GM12874 (cell line): ENCODE results near the gene IRX2.

Experiments
- CTCF ChIP-seq: IDR thresholded peaks from 2 replicates; pipeline ENCODE4 v1.5.1; 2011; ENCODE audit warnings: low read depth, mild to moderate bottlenecking, control low read depth, low read length, moderate library complexity; ENCODE audit not compliant: insufficient read depth

IRX2 gene

DNA sequence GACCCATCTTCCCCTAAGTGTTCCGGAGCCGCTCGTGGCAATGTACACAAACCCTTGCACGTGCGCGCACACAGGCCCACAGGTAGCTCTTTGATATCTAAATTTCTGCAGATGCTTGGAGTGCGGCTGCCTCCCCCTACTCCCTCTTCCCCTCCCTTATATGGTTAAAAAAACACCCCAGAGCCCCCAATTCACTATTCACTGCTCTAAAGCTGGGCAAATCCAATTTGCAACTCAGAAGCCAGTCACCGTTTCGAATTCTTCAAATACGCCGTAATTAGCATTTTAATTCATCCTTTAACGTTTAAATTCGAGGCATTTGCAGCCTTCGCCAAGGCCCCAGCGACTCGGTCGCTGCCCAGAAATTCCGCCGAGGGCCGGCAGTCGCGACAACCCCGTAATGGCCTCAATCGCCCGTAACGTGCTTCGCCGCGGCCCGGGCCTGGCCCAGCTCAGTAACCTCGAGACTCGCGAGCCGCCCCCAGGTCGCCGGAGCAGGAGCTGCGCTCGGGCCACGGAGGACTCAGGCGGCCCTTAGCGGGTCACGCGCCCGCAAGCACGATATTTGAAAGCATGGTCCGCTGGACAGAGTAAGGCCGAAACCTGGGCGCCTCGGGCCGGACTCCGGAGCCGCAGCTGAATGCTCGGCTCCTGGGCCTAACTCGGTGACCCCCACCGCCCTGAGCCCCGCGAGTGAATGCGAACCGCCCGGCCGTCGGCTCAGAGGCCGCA lies 1.3 kb downstream of the IRX2 start:
- TF ChIP-seq CTCF: no peak

GRCh38 chr5:2749514-2750025 lies 1.9 kb downstream of the IRX2 start:
- no peak for TF ChIP-seq CTCF

GRCh38 chr5:2748861-2749513 lies 2.5 kb downstream of the IRX2 start:
- TF ChIP-seq CTCF: no peak

GRCh38 chr5:2748179-2748860 lies 3.2 kb downstream of the IRX2 start:
- TF ChIP-seq CTCF: no peak

GRCh38 chr5:2747363-2748162 lies 3.9 kb downstream of the IRX2 start:
- no peak for TF ChIP-seq CTCF

DNA sequence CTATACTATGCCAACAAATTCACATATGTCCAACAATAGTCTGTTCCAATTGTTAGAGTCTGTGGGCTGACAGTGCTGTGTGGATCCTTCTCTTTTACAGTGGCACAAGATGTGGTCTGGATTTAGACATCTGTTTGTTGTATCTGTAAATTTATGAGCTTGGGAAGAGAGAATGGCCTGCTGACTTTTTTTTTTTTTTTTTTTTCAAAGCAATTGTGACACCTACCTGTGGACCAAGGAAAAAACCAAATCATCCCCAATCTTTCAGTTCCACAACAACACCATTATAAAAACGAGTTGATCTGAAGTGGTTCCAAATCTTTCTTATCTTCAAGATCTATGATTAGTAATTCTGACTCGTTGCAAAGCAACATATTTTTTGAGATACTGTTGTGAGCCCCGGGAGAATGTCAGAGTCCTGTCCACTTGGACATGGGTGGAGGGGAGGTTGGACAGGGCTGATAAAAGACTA lies 4.9 kb downstream of the IRX2 start:
- no peak for TF ChIP-seq CTCF

- no peak for TF ChIP-seq CTCF
These were observed 7.0 kb downstream of the IRX2 start for GRCh38 chr5:2744485-2744884.
